NB4 (cell line): Measurements from ENCODE around the gene FHIT.

Source experiments
- CTCF ChIP-seq: IDR thresholded peaks from one replicate; pipeline ENCODE4 v1.5.1; 2012; ENCODE audit warnings: low read depth, low read length
- MAX ChIP-seq: IDR thresholded peaks from 2 replicates; pipeline ENCODE4 v1.6.1; 2011; ENCODE audit warnings: low read depth, low read length

- TF ChIP-seq CTCF (no peak), MAX (no peak)
Measured at GRCh38 chr3:61090389-61091169, 160.7 kb downstream of the FHIT start.
